ENCODE data around the gene WWOX. TPM values are rescaled to one million over a fixed set of nuclear protein-coding genes. Genes with fewer than 3 reads are reported as not detected.

WWOX gene
- total RNA-seq, 1 donor from 2014 or later, result 8.9 TPM

DNA sequence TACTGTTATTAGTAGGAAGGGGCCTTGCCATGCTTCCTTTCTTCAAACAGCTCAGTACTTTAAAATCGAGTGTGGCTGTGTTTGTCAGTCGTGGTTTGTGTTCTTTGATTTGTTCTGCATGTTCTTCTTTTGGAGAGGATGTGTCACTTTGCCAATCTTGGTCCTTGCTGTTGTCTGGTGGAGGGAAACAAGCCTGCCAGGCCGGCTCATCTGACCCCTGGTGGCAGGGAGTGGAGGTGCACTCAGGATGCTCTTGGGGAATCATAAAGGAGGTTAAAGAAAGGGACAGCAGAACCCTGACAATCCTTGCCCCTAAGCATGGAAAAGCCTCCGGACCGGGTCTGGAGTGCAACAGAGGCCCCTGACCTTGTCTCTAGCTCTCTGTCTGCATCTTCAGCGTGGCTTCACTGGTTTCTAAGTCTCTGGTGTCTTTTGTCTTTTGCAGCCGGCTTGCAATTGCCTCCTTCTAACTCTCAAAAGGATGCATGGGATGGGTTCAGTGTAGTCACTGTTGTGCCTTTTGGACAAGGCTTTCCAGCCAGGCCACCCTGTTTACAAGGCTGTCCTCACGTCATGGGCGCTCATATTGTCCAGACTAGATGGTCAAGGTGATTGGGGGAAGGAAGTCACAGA, 135.8 kb downstream of the WWOX start:
- intact Hi-C loops (cut with micrococcal nuclease), result no loop called here
- Histone ChIP-seq H3K36me3 (no peaks in the 10 kb centered on the region), H3K4me3 (no peak overlapping the region), H3K27me3 (ENCODE audit: low read depth) (no peaks in the 10 kb centered on the region), H3K4me1 (peaks cover 20% of the 10 kb centered on the region), H3K27ac (replicated peaks) (no peak overlapping the region), H3K9me3 (replicated peaks) (no peaks in the 10 kb centered on the region)
- TF ChIP-seq, protein P1, sequence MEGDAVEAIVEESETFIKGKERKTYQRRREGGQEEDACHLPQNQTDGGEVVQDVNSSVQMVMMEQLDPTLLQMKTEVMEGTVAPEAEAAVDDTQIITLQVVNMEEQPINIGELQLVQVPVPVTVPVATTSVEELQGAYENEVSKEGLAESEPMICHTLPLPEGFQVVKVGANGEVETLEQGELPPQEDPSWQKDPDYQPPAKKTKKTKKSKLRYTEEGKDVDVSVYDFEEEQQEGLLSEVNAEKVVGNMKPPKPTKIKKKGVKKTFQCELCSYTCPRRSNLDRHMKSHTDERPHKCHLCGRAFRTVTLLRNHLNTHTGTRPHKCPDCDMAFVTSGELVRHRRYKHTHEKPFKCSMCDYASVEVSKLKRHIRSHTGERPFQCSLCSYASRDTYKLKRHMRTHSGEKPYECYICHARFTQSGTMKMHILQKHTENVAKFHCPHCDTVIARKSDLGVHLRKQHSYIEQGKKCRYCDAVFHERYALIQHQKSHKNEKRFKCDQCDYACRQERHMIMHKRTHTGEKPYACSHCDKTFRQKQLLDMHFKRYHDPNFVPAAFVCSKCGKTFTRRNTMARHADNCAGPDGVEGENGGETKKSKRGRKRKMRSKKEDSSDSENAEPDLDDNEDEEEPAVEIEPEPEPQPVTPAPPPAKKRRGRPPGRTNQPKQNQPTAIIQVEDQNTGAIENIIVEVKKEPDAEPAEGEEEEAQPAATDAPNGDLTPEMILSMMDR (IDR thresholded peaks at IDR 0.05; ENCODE audit: borderline replicate concordance), result peak; percentile 86
- DNase-seq, result peak; percentile 63

DNA sequence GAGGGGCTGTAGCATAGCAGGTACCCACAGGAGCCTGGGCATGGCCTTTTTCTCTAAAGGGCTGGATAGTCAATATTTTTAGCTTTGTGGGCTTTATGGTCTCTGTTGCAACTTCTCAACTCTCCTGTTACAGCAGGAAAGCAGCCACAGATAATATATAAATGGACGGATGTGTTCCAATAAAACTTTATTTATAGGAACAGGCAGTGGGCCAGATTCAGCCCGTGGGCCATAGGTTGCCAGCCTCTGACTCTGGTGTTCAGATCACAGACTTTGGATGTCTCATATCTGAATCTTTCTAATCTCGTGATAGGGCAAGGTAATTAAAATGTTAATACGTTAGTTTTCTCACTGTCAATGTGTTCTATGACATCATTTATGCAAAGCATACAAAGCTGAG, 136.4 kb downstream of the WWOX start:
- H3K9me3 ChIP-seq (replicated peaks), result no peaks in the 10 kb centered on the region
- TF ChIP-seq, protein P1 (IDR thresholded peaks at IDR 0.05; ENCODE audit: borderline replicate concordance), result no peak
- H3K27ac ChIP-seq (replicated peaks), result no peak overlapping the region
- no peaks in the 10 kb centered on the region for H3K36me3 ChIP-seq
- H3K4me1 ChIP-seq, result peaks cover 20% of the 10 kb centered on the region
- no peaks in the 10 kb centered on the region for H3K27me3 ChIP-seq (ENCODE audit: low read depth)
- no peak for DNase-seq
- no peak overlapping the region for H3K4me3 ChIP-seq
- intact Hi-C loops (cut with micrococcal nuclease), result no loop called here

DNA sequence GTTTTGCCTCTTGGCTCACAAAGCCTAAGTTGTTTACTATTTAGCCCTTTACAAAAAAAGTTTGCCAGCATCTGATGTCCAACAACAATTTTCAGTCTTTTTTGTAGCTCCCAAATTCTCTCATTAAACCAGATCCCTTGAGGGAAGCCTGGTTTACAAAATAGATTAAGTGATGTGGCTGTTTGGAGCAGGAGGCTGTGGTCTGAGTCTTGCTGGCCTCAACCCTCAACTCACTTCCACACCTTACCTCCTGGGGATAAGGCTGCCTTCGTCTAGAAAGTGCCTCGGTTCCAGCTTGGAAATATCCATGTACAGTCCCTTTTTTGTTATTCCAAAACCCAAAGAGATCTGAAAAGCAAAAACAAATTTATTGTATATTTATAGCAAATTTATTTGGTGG, 138.4 kb downstream of the WWOX start:
- TF ChIP-seq, protein P1 (IDR thresholded peaks at IDR 0.05; ENCODE audit: borderline replicate concordance), result no peak
- intact Hi-C loops (cut with micrococcal nuclease), result no loop called here
- Histone ChIP-seq H3K9me3 (replicated peaks) (no peaks in the 10 kb centered on the region), H3K36me3 (no peaks in the 10 kb centered on the region), H3K4me3 (no peak overlapping the region), H3K27ac (replicated peaks) (peak overlapping the region; percentile 31), H3K4me1 (peaks cover 20% of the 10 kb centered on the region), H3K27me3 (ENCODE audit: low read depth) (no peaks in the 10 kb centered on the region)
- no peak for DNase-seq

DNA sequence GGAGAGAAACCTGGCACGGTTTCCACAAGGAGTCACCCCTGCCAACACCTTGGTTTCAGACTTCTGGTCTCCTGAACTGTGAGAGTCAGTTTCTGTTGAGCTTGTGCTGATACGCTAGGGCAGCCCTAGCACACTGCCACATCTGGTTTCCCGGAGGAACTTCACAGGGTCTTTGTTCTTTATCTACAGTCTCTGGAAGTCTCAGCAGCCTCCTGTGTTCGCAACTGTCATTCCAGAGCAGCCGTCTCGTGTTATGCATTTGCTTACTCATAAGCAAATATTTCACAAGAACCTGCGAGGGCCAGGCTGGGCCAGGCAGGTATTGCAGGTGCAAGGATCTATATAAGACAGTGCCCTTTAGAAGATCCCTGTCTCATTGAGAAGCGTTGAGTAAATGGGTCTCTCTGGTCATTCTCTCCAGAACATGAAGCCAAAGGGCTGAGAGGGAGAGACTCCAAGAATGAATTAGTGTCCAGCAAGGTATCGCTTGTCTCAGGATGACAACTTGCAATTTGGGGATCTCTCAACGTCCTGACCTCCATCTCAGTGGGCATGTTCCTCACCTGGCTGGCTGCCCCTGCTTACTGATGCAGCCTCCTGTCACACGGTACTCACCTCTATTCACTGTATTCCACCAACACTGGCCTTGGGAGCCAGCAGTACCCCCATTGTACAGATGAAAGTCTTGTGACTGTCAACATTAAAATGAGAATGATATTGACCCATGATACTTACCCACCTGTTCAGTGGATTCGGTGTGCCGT, 141.2 kb downstream of the WWOX start:
- TF ChIP-seq, protein P1 (IDR thresholded peaks at IDR 0.05; ENCODE audit: borderline replicate concordance), result no peak
- intact Hi-C loops (cut with micrococcal nuclease), result no loop called here
- H3K9me3 ChIP-seq (replicated peaks), result no peaks in the 10 kb centered on the region
- peaks cover 12% of the 10 kb centered on the region for H3K4me1 ChIP-seq
- no peak overlapping the region for H3K4me3 ChIP-seq
- H3K36me3 ChIP-seq, result no peaks in the 10 kb centered on the region
- DNase-seq, result no peak
- no peaks in the 10 kb centered on the region for H3K27me3 ChIP-seq (ENCODE audit: low read depth)
- no peak overlapping the region for H3K27ac ChIP-seq (replicated peaks)

DNA sequence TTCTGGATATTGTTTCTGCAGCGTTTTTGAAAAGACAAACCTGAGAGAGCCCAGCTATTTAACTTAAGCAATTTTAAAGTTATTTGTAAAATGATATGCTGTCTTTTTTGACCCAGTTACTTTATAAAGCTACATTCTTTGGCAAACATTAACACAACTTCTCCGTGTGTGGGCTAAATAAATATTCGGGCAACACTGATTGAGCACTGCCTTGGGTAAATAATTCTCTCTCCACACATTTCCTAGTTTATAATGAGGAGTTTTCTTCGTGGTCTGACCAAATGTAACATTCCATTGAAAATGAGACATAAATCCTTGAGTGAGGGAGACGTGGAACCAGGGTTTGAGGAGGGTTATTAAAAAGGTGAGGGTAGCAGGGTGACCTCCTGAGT, 142.8 kb downstream of the WWOX start:
- H3K4me3 ChIP-seq, result no peak overlapping the region
- H3K36me3 ChIP-seq, result no peaks in the 10 kb centered on the region
- DNase-seq, result no peak
- peaks cover 10% of the 10 kb centered on the region for H3K4me1 ChIP-seq
- no peaks in the 10 kb centered on the region for H3K9me3 ChIP-seq (replicated peaks)
- no peak overlapping the region for H3K27ac ChIP-seq (replicated peaks)
- TF ChIP-seq, protein P1 (IDR thresholded peaks at IDR 0.05; ENCODE audit: borderline replicate concordance), result no peak
- intact Hi-C loops (cut with micrococcal nuclease), result no loop called here
- H3K27me3 ChIP-seq (ENCODE audit: low read depth), result no peaks in the 10 kb centered on the region

Data from left ventricle myocardium inferior (tissue), 1 donor.